ENCODE results near the gene GABARAPL1.

- TF ChIP-seq CTCF (IDR thresholded peaks at IDR 0.05) (no peak), POLR2AphosphoS5 (IDR thresholded peaks at IDR 0.05) (no peak)
These were observed 59.8 kb downstream of the GABARAPL1 start for GRCh38 chr12:10272467-10272866.
